Endothelial cell of umbilical vein (primary cell): Measurements from ENCODE around the gene LIM2. TPM values are rescaled to one million over a fixed set of nuclear protein-coding genes. Genes with fewer than 3 reads are reported as not detected.

Experiments
- BruUV-seq: library from RNA; stranded (reverse); fragments of 400-500 nt; replicated peaks from 2 replicates; lab custom pipeline; 2021; lab: Mats Ljungman, UMichigan
- CTCF ChIA-PET: fragments of 300-600, 350-600 bp; sonication (Branson Sonifier 250); formaldehyde crosslinking; loops from one replicate; lab custom pipeline; 2021; ENCODE audit warnings: antibody characterized with exemption, inconsistent platforms; lab: Charles Lee
- POLR2A ChIA-PET: fragments of 300-600, 350-600 bp; sonication (Branson Sonifier 250); formaldehyde crosslinking; loops from one replicate; lab custom pipeline; 2021; ENCODE audit warnings: antibody characterized with exemption, inconsistent platforms; lab: Charles Lee
- DNase-seq: peaks from one replicate; pipeline ENCODE4 v3.0.0-alpha.2; 2011; ENCODE audit warnings: low read depth, low spot score
- FAIRE-seq: peaks from 2 replicates; lab custom pipeline; 2011; peaks lifted over from hg19 to GRCh38; lab: Jason Lieb, UNC
- H2AFZ ChIP-seq: 2 replicates; pipeline ENCODE4 v1.6.0; 2012; ENCODE audit warnings: low read depth, low read length, control low read depth, inconsistent platforms
- H3K27ac ChIP-seq: 2 replicates; pipeline ENCODE4 v1.5.1; 2011; ENCODE audit warnings: low read depth, mild to moderate bottlenecking, control low read depth, low read length, moderate library complexity; ENCODE audit not compliant: insufficient read depth
- H3K27me3 ChIP-seq, 2 experiments: 2 replicates each; pipeline versions ENCODE4 v1.6.0 to v1.6.1; 2011; ENCODE audit warnings: low read length in 2 of 2, mixed read lengths in 1 of 2; ENCODE audit not compliant: control insufficient read depth in 2 of 2, insufficient read depth in 2 of 2
- H3K36me3 ChIP-seq, 2 experiments: 2 replicates in 1 of 2; 3 replicates in 1 of 2; pipeline ENCODE4 v1.5.1; 2011; ENCODE audit warnings: low read length in 2 of 2, mild to moderate bottlenecking in 1 of 2, moderate library complexity in 1 of 2; ENCODE audit not compliant: control insufficient read depth in 2 of 2, insufficient read depth in 2 of 2; ENCODE audit errors: extremely low read depth in 1 of 2
- H3K4me1 ChIP-seq: 3 replicates; pipeline ENCODE4 v1.5.1; 2011; ENCODE audit warnings: mild to moderate bottlenecking, low read length; ENCODE audit not compliant: control insufficient read depth, insufficient read depth; ENCODE audit errors: extremely low read depth
- H3K4me2 ChIP-seq: 2 replicates; pipeline ENCODE4 v1.6.1; 2011; ENCODE audit warnings: low read length, control low read depth, mixed read lengths; ENCODE audit not compliant: insufficient read depth
- H3K4me3 ChIP-seq, 3 experiments: fragments of 200-600 bp in 1 of 3; sonication (generic), shearing (Covaris generic) in 1 of 3; replicated peaks in 1 of 3; 2 replicates each; pipeline ENCODE4 v1.5.1; 2011 to 2016; ENCODE audit warnings: control low read depth in 3 of 3, low read length in 3 of 3, mild to moderate bottlenecking in 2 of 3, inconsistent platforms in 1 of 3, low read depth in 1 of 3, moderate library complexity in 1 of 3; ENCODE audit not compliant: insufficient read depth in 1 of 3
- H3K79me2 ChIP-seq: 2 replicates; pipeline ENCODE4 v1.6.0; 2012; ENCODE audit warnings: low read length, inconsistent platforms; ENCODE audit not compliant: control insufficient read depth, insufficient read depth
- H3K9ac ChIP-seq: replicated peaks from 2 replicates; pipeline ENCODE3; 2011; ENCODE audit warnings: low read length, control low read depth; ENCODE audit not compliant: insufficient read depth; ENCODE audit errors: extremely low read depth
- H3K9me1 ChIP-seq: replicated peaks from 3 replicates; pipeline ENCODE4 v1.6.0; 2011; ENCODE audit warnings: mild to moderate bottlenecking, low read length; ENCODE audit not compliant: control insufficient read depth, insufficient read depth; ENCODE audit errors: extremely low read depth
- H3K9me3 ChIP-seq: replicated peaks from 2 replicates; pipeline ENCODE4 v1.5.1; 2012; ENCODE audit warnings: low read length, inconsistent platforms; ENCODE audit not compliant: control insufficient read depth, insufficient read depth
- H4K20me1 ChIP-seq: replicated peaks from 2 replicates; pipeline ENCODE3; 2011; ENCODE audit warnings: mild to moderate bottlenecking, low read length; ENCODE audit not compliant: control insufficient read depth, insufficient read depth; ENCODE audit errors: extremely low read depth
- EZH2 ChIP-seq: IDR thresholded peaks from 2 replicates; pipeline ENCODE4 v1.6.1; 2012; ENCODE audit warnings: borderline replicate concordance, low read depth, mild to moderate bottlenecking, moderate library complexity, low read length, inconsistent platforms; ENCODE audit not compliant: severe bottlenecking
- FOS ChIP-seq: IDR thresholded peaks from 2 replicates; pipeline ENCODE4 v1.6.1; 2011; ENCODE audit warnings: mild to moderate bottlenecking, low read length, moderate library complexity, borderline replicate concordance; ENCODE audit not compliant: insufficient read depth
- GATA2 ChIP-seq: IDR thresholded peaks from 2 replicates; pipeline ENCODE4 v1.7.0; 2011; ENCODE audit warnings: low read depth, mild to moderate bottlenecking, moderate library complexity, mixed read lengths, low read length; ENCODE audit not compliant: insufficient read length, insufficient read depth
- JUN ChIP-seq: IDR thresholded peaks from 2 replicates; pipeline ENCODE4 v1.6.1; 2011; ENCODE audit warnings: borderline replicate concordance, low read depth; ENCODE audit not compliant: insufficient read length, insufficient read depth
- MYC ChIP-seq: IDR thresholded peaks from one replicate; pipeline ENCODE4 v1.6.1; 2011; ENCODE audit warnings: mild to moderate bottlenecking, low read depth, low read length
- POLR2A ChIP-seq: IDR thresholded peaks from 2 replicates; pipeline ENCODE4 v1.6.1; 2012; ENCODE audit warnings: low read depth, mild to moderate bottlenecking, control low read depth, low read length
- POLR2AphosphoS5 ChIP-seq: IDR thresholded peaks from 2 replicates; pipeline ENCODE4 v1.6.1; 2012; ENCODE audit warnings: low read depth, mild to moderate bottlenecking, control low read depth, low read length, moderate library complexity; ENCODE audit not compliant: insufficient read depth
- dilution Hi-C: fragments of 300-500 bp; cut with MboI; formaldehyde crosslinking; loops from one replicate; pipeline ENCODE4 v1.15.0; 2019; ENCODE audit warnings: low sequenced_read_pairs; ENCODE audit not compliant: extremely low pct_ligation_motif_present
- intact Hi-C: fragments of 100-400 bp; cut with micrococcal nuclease; formaldehyde crosslinking; loops from one replicate; pipeline ENCODE4 v1.10.0; 2022
- polyA plus RNA-seq, 4 experiments: library from polyadenylated mRNA; depleted of rRNA in 3 of 4; stranded (reverse) in 3 of 4; unstranded in 1 of 4; fragments of >200 nt; gene quantifications; 2 replicates each; pipeline versions ENCODE4 v1.2.1 to v1.2.3, GENCODE V29; 2011 to 2012; ENCODE audit warnings: missing spikeins in 1 of 4
- total RNA-seq: library from RNA; stranded (reverse); gene quantifications from 2 replicates; pipeline ENCODE4 v1.2.3, GENCODE V29; 2021
- TF ChIP-seq, protein P1 (sequence below): IDR thresholded peaks from 2 replicates; pipeline ENCODE4 v1.6.1; 2011; ENCODE audit not compliant: insufficient read depth, insufficient read length
- TF ChIP-seq, protein P2 (sequence below), 2 donors: IDR thresholded peaks; 1 replicate in 1 of 2; 2 replicates in 1 of 2; pipeline ENCODE4 v1.5.1; 2011; ENCODE audit warnings: low read length in 2 of 2, mild to moderate bottlenecking in 2 of 2, moderate library complexity in 2 of 2, control low read depth in 1 of 2, inconsistent platforms in 1 of 2, low read depth in 1 of 2; ENCODE audit not compliant: insufficient read depth in 1 of 2; ENCODE audit errors: extremely low read depth in 1 of 2

The LIM2 gene
- total and polyA plus RNA-seq, 2 donors (not counting 3 experiments of a cell fraction or from before 2014, with no cell fraction given) = not detected

DNA sequence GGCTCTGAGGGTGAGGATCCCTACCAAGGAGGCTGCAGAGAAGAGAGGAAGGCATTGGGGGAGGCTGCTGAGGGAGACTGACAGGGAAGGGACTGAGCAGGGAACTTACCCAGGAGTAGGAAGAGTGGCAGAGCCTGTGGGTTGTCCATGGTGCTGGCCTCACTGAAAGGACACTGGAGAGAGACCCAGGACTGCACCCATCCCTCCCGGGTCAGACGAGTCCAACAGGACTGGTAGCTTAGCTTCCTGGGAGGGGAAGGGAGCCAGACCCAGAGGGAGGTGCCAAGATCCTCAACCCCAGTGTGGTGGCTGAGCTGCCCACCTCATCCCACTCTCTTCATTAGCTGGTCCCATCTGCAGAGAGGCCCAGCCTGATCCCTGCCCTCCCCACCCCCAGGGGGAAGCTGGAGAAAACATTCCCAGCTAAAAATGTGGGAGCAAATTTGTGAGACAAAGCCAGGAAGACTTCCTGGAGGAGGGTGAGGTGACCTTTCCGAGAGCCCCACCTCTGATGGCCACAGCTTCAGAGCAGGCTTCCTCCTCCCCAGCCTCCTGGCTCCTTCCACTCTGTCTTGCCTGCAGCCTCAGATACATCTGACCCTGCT lies 45.7 kb downstream of the LIM2 start, which contains the start of gene VSIG10L:
Gene VSIG10L (minus strand): TSS at position 164 of the 605 bp plus-strand sequence. CDS start 15 bp downstream, at position 149.
- H3K27me3 ChIP-seq = no peaks in the 10 kb centered on the region
- H3K4me3 ChIP-seq = no peak within 1 kb of the TSS
- no peaks in the 10 kb centered on the region for H3K9me1 ChIP-seq
- H4K20me1 ChIP-seq = no peaks in the 10 kb centered on the region
- H3K79me2 ChIP-seq = no peaks in the 10 kb centered on the region
- dilution Hi-C loops = no loop called here
- no TSS peak for BruUV-seq
- H2AFZ ChIP-seq = no peak within 1 kb of the TSS
- peaks cover 8% of the 10 kb centered on the region for H3K4me1 ChIP-seq
- FAIRE-seq = no peak
- no peak within 1 kb of the TSS for H3K4me2 ChIP-seq
- no peak for DNase-seq
- no peaks in the 10 kb centered on the region for H3K36me3 ChIP-seq
- ChIA-PET CTCF (interaction anchor here (1.1 to 1.8 kb wide), 5 partner anchors 17 to 347 kb away, joined by 3 to 6 read pairs (median 4); no protein-coding TSS in a partner anchor), POLR2A (interaction anchor here (1.5 kb wide), 1 partner anchor 23 kb away, joined by 4 read pairs; no protein-coding TSS in a partner anchor)
- no peak within 1 kb of the TSS for H3K9ac ChIP-seq
- no peak within 1 kb of the TSS for H3K27ac ChIP-seq
- TF ChIP-seq FOS (no peak), POLR2A (no peak), JUN (no peak), EZH2 (no peak), MYC (no peak), GATA2 (no peak), POLR2AphosphoS5 (no peak)
- TF ChIP-seq, protein P1, sequence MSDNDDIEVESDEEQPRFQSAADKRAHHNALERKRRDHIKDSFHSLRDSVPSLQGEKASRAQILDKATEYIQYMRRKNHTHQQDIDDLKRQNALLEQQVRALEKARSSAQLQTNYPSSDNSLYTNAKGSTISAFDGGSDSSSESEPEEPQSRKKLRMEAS = no peak
- TF ChIP-seq, protein P2, sequence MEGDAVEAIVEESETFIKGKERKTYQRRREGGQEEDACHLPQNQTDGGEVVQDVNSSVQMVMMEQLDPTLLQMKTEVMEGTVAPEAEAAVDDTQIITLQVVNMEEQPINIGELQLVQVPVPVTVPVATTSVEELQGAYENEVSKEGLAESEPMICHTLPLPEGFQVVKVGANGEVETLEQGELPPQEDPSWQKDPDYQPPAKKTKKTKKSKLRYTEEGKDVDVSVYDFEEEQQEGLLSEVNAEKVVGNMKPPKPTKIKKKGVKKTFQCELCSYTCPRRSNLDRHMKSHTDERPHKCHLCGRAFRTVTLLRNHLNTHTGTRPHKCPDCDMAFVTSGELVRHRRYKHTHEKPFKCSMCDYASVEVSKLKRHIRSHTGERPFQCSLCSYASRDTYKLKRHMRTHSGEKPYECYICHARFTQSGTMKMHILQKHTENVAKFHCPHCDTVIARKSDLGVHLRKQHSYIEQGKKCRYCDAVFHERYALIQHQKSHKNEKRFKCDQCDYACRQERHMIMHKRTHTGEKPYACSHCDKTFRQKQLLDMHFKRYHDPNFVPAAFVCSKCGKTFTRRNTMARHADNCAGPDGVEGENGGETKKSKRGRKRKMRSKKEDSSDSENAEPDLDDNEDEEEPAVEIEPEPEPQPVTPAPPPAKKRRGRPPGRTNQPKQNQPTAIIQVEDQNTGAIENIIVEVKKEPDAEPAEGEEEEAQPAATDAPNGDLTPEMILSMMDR (IDR thresholded peaks at IDR 0.05; ENCODE audit: extremely low read depth in 1 of 2, insufficient read depth in 1 of 2, low read depth in 1 of 2, low read length in 2 of 2) = no peak
- H3K9me3 ChIP-seq = no peaks in the 10 kb centered on the region
- intact Hi-C loops = no loop called here
